Fibroblast of the conjunctiva (primary cell): ENCODE results near the gene CLHC1.
"Not testable (repeated sequence)": the region's sequence is repeated elsewhere in the genome, so short reads cannot be mapped to it uniquely, and the experiment has no call there.

ENCODE experiments used
- DNase-seq: peaks from one replicate; pipeline ENCODE4 v3.0.0-alpha.2; 2010; ENCODE audit warnings: low read depth

The CLHC1 gene

GRCh38 chr2:55232863-55233657, 967 bp upstream of the CLHC1 start:
- no peak for DNase-seq

- no peak for DNase-seq
Measured at GRCh38 chr2:55231546-55232083, 478 bp downstream of the CLHC1 start.

- no peak for DNase-seq
Measured at GRCh38 chr2:55230551-55230950, 1.5 kb downstream of the CLHC1 start.

- no peak for DNase-seq
Measured at GRCh38 chr2:55229221-55229620, 2.9 kb downstream of the CLHC1 start.

- DNase-seq: no peak
Measured at GRCh38 chr2:55228226-55228563, 3.9 kb downstream of the CLHC1 start.

- DNase-seq: not testable (repeated sequence)
Measured at GRCh38 chr2:55227437-55228225, 4.5 kb downstream of the CLHC1 start.

GRCh38 chr2:55225481-55226020, 6.5 kb downstream of the CLHC1 start:
- no peak for DNase-seq

GRCh38 chr2:55224761-55225261, 7.3 kb downstream of the CLHC1 start:
- no peak for DNase-seq

GRCh38 chr2:55223958-55224760, 7.9 kb downstream of the CLHC1 start:
- DNase-seq: no peak

GRCh38 chr2:55213822-55214221, 18.3 kb downstream of the CLHC1 start:
- DNase-seq: no peak

- no peak for DNase-seq
Measured at GRCh38 chr2:55204950-55205349, 27.1 kb downstream of the CLHC1 start.

GRCh38 chr2:55204536-55204935, 27.6 kb downstream of the CLHC1 start:
- DNase-seq: no peak

- DNase-seq: no peak
Measured at GRCh38 chr2:55200416-55200815, 31.7 kb downstream of the CLHC1 start.

GRCh38 chr2:55196526-55196925, 35.6 kb downstream of the CLHC1 start:
- DNase-seq: no peak

GRCh38 chr2:55191888-55192287, 40.2 kb downstream of the CLHC1 start:
- DNase-seq: not testable (repeated sequence)

- DNase-seq: not testable (repeated sequence)
Measured at GRCh38 chr2:55186837-55187236, 45.3 kb downstream of the CLHC1 start.

- no peak for DNase-seq
Measured at GRCh38 chr2:55180374-55180773, 51.7 kb downstream of the CLHC1 start.

- DNase-seq: no peak
Measured at GRCh38 chr2:55176094-55176415, 56.0 kb downstream of the CLHC1 start.

- peak; percentile 74 for DNase-seq
Measured at GRCh38 chr2:55175254-55176093, 56.6 kb downstream of the CLHC1 start.

- no peak for DNase-seq
Measured at GRCh38 chr2:55173438-55174054, 58.5 kb downstream of the CLHC1 start.

- DNase-seq: no peak
Measured at GRCh38 chr2:55169915-55170314, 62.2 kb downstream of the CLHC1 start.
